ENCODE measurements around the gene ESYT3. TPM values are rescaled to one million over a fixed set of nuclear protein-coding genes. Genes with fewer than 3 reads are reported as not detected.
A peak's percentile ranks its signal among the peaks of the same experiment; 100 is the strongest.

ESYT3 gene
- total RNA-seq, 6 donors from 2014 or later = 45.9 to 93.3 (median 54.6) TPM

GRCh38 chr3:138441256-138441655, 6.8 kb downstream of the ESYT3 start:
- Histone ChIP-seq H3K4me1 (peaks cover 25 to 49% (median 41%) of the 10 kb centered on the region in 4 donors), H3K27me3 (no peaks in the 10 kb centered on the region), H3K27ac (peak overlapping the region; percentile 8 to 55 (median 42)), H3K4me3 (no peak overlapping the region), H3K36me3 (no peaks in the 10 kb centered on the region), H3K9me3 (no peaks in the 10 kb centered on the region)
- TF ChIP-seq EP300 (IDR thresholded peaks at IDR 0.05) (no peak), POLR2A (IDR thresholded peaks at IDR 0.05) (no peak)
- ATAC-seq (ENCODE audit: low FRiP score in 2 of 2) (no peak), DNase-seq (no peak)
- 86 to 91% methylated on average over 1 to 2 of the region's 2 CpGs for WGBS, 2 donors

GRCh38 chr3:138441742-138442141, 7.3 kb downstream of the ESYT3 start:
- Histone ChIP-seq H3K36me3 (no peaks in the 10 kb centered on the region), H3K9me3 (no peaks in the 10 kb centered on the region), H3K27me3 (no peaks in the 10 kb centered on the region), H3K4me1 (peaks cover 25 to 47% (median 41%) of the 10 kb centered on the region in 4 donors), H3K27ac (peak overlapping the region in 2 of 4 donors; percentile 48 to 55), H3K4me3 (no peak overlapping the region)
- DNase-seq = no peak
- 38 to 42% methylated on average over 2 of the region's 2 CpGs for WGBS, 2 donors
- ATAC-seq (ENCODE audit: low FRiP score in 2 of 2) = no peak
- TF ChIP-seq POLR2A (IDR thresholded peaks at IDR 0.05) = no peak
- TF ChIP-seq, protein P1, sequence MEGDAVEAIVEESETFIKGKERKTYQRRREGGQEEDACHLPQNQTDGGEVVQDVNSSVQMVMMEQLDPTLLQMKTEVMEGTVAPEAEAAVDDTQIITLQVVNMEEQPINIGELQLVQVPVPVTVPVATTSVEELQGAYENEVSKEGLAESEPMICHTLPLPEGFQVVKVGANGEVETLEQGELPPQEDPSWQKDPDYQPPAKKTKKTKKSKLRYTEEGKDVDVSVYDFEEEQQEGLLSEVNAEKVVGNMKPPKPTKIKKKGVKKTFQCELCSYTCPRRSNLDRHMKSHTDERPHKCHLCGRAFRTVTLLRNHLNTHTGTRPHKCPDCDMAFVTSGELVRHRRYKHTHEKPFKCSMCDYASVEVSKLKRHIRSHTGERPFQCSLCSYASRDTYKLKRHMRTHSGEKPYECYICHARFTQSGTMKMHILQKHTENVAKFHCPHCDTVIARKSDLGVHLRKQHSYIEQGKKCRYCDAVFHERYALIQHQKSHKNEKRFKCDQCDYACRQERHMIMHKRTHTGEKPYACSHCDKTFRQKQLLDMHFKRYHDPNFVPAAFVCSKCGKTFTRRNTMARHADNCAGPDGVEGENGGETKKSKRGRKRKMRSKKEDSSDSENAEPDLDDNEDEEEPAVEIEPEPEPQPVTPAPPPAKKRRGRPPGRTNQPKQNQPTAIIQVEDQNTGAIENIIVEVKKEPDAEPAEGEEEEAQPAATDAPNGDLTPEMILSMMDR (IDR thresholded peaks at IDR 0.05) = no peak
- TF ChIP-seq POLR2AphosphoS5 (IDR thresholded peaks at IDR 0.05) = no peak
- TF ChIP-seq EP300 (IDR thresholded peaks at IDR 0.05) = no peak

- peak in 1 of 2 donors; percentile 43 for DNase-seq
- H3K27me3 ChIP-seq = no peaks in the 10 kb centered on the region
- no peak for ATAC-seq (ENCODE audit: low FRiP score in 2 of 2)
- peak overlapping the region in 1 of 4 donors; percentile 57 for H3K27ac ChIP-seq
- TF ChIP-seq, protein P1 (IDR thresholded peaks at IDR 0.05) = no peak
- TF ChIP-seq EP300 (IDR thresholded peaks at IDR 0.05) (no peak), POLR2AphosphoS5 (IDR thresholded peaks at IDR 0.05) (no peak), POLR2A (IDR thresholded peaks at IDR 0.05) (no peak)
- no peak overlapping the region for H3K4me3 ChIP-seq
- WGBS, 2 donors = 57 to 64% methylated on average over 5 of the region's 5 CpGs
- no peaks in the 10 kb centered on the region for H3K36me3 ChIP-seq
- peaks cover 25 to 42% (median 41%) of the 10 kb centered on the region in 4 donors for H3K4me1 ChIP-seq
- no peaks in the 10 kb centered on the region for H3K9me3 ChIP-seq
Observed at GRCh38 chr3:138442433-138442832, 8.0 kb downstream of the ESYT3 start.

GRCh38 chr3:138443091-138443490, 8.7 kb downstream of the ESYT3 start:
- TF ChIP-seq, protein P1 (IDR thresholded peaks at IDR 0.05) = no peak
- TF ChIP-seq EP300 (IDR thresholded peaks at IDR 0.05) (no peak), POLR2AphosphoS5 (IDR thresholded peaks at IDR 0.05) (no peak), POLR2A (IDR thresholded peaks at IDR 0.05) (no peak)
- DNase-seq = no peak
- Histone ChIP-seq H3K4me1 (peaks cover 25 to 42% (median 41%) of the 10 kb centered on the region in 4 donors), H3K27me3 (no peaks in the 10 kb centered on the region), H3K9me3 (no peaks in the 10 kb centered on the region), H3K4me3 (no peak overlapping the region), H3K36me3 (no peaks in the 10 kb centered on the region), H3K27ac (no peak overlapping the region)
- WGBS, 2 donors = 75 to 76% methylated on average over 2 of the region's 2 CpGs
- ATAC-seq (ENCODE audit: low FRiP score in 2 of 2) = no peak

- Histone ChIP-seq H3K27ac (no peak overlapping the region), H3K36me3 (no peaks in the 10 kb centered on the region), H3K27me3 (no peaks in the 10 kb centered on the region), H3K4me3 (no peak overlapping the region), H3K4me1 (peaks cover 25 to 42% (median 41%) of the 10 kb centered on the region in 4 donors), H3K9me3 (no peaks in the 10 kb centered on the region)
- no peak for TF ChIP-seq EP300 (IDR thresholded peaks at IDR 0.05)
- TF ChIP-seq POLR2AphosphoS5 (IDR thresholded peaks at IDR 0.05) = no peak
- TF ChIP-seq, protein P1 (IDR thresholded peaks at IDR 0.05) = no peak
- no peak for TF ChIP-seq POLR2A (IDR thresholded peaks at IDR 0.05)
- DNase-seq = no peak
- 87% methylated on average over 14 of the region's 14 CpGs for WGBS, 2 donors
- ATAC-seq (ENCODE audit: low FRiP score in 2 of 2) = no peak
Observed at GRCh38 chr3:138443521-138444503, 9.4 kb downstream of the ESYT3 start.

Data from upper lobe of left lung (tissue), 6 donors.